Endothelial cell (in vitro differentiated cells): Measurements from ENCODE around the gene AKAP6. TPM values are rescaled to one million over a fixed set of nuclear protein-coding genes. Genes with fewer than 3 reads are reported as not detected.
A peak's percentile ranks its signal among the peaks of the same experiment; 100 is the strongest.

Source experiments
- DNase-seq: peaks from one replicate; pipeline ENCODE4 v3.0.0; 2021; ENCODE audit warnings: low spot score
- H3K27ac Mint-ChIP-seq: one replicate; pipeline ENCODE4 v1.8.0; 2021; ENCODE audit warnings: mixed read lengths, inconsistent platforms; ENCODE audit not compliant: unreplicated experiment
- H3K27me3 Mint-ChIP-seq: one replicate; pipeline ENCODE4 v1.8.0; 2021; ENCODE audit warnings: mild to moderate bottlenecking, moderate library complexity, mixed read lengths, inconsistent platforms; ENCODE audit not compliant: unreplicated experiment
- H3K36me3 Mint-ChIP-seq: one replicate; pipeline ENCODE4 v1.8.0; 2021; ENCODE audit warnings: mild to moderate bottlenecking, low read depth, mixed read lengths, inconsistent platforms; ENCODE audit not compliant: unreplicated experiment
- H3K4me1 Mint-ChIP-seq: one replicate; pipeline ENCODE4 v1.8.0; 2021; ENCODE audit warnings: mild to moderate bottlenecking, mixed read lengths, inconsistent platforms; ENCODE audit not compliant: unreplicated experiment
- H3K4me3 Mint-ChIP-seq: one replicate; pipeline ENCODE4 v1.8.0; 2021; ENCODE audit warnings: mild to moderate bottlenecking, mixed read lengths, inconsistent platforms; ENCODE audit not compliant: unreplicated experiment
- H3K9me3 Mint-ChIP-seq: one replicate; pipeline ENCODE4 v1.8.0; 2021; ENCODE audit warnings: mixed read lengths, inconsistent platforms; ENCODE audit not compliant: unreplicated experiment
- CTCF ChIP-seq: fragments of 200-600 bp; sonication (generic); IDR thresholded peaks from one replicate; pipeline ENCODE4 v1.5.0; 2021; ENCODE audit warnings: antibody characterized with exemption; ENCODE audit not compliant: unreplicated experiment
- total RNA-seq: library from RNA; stranded (reverse); fragmentation: NEBNext Ultra II Directional; extraction: Animal tissue kit (Norgen Biotek cat#: 25700); gene quantifications from one replicate; pipeline ENCODE4 v1.2.1, GENCODE V29; 2021; ENCODE audit not compliant: unreplicated experiment

The AKAP6 gene
- total RNA-seq, 1 donor from 2014 or later: 4.4 TPM

GRCh38 chr14:32468955-32469354 is 139.9 kb downstream of the AKAP6 start:
- Mint-ChIP-seq H3K4me1 (peaks cover 3% of the 10 kb centered on the region), H3K9me3 (no peaks in the 10 kb centered on the region), H3K4me3 (no peak overlapping the region), H3K27me3 (peaks cover 3% of the 10 kb centered on the region), H3K27ac (no peak overlapping the region), H3K36me3 (no peaks in the 10 kb centered on the region)
- no peak for TF ChIP-seq CTCF
- DNase-seq: no peak

DNA sequence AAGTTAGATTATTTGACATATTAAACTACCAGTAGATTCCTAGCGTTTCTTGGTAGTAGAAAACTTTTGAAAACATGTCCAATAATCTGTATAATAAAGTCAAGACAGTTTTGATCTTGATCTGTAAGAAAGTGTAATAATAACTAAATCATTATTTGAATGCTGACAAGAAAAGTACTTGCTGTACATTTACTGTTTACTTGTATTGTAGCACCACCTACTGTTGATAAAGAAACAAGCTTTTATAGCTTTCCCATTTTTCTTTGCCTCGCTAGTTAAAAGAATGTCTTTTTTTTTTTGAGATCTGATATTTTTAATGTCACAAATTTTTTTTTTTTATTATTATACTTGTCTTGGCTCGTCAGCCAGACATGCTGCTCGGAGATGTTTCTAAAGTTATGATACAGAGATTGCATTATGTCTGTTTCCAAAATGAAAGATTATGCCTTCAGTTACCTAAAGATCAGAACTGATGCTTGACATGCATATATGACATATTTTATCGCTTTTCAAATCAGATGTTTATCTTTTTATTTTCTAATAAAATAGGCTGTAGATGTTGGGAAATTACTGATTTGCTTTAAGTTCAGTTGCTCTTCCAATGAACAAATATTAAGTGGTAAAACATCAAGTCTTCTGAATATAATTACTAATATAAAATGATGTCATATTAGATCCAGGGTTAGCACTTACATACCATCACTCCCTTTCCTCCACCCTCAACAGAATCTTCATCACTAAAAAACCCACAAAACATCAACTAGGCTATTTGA is 140.5 kb downstream of the AKAP6 start:
- peak; percentile 34 for TF ChIP-seq CTCF
- H3K27ac Mint-ChIP-seq: no peak overlapping the region
- H3K36me3 Mint-ChIP-seq: no peaks in the 10 kb centered on the region
- no peaks in the 10 kb centered on the region for H3K9me3 Mint-ChIP-seq
- no peak overlapping the region for H3K4me3 Mint-ChIP-seq
- H3K27me3 Mint-ChIP-seq: peaks cover 3% of the 10 kb centered on the region
- no peak for DNase-seq
- peaks cover 3% of the 10 kb centered on the region for H3K4me1 Mint-ChIP-seq

DNA sequence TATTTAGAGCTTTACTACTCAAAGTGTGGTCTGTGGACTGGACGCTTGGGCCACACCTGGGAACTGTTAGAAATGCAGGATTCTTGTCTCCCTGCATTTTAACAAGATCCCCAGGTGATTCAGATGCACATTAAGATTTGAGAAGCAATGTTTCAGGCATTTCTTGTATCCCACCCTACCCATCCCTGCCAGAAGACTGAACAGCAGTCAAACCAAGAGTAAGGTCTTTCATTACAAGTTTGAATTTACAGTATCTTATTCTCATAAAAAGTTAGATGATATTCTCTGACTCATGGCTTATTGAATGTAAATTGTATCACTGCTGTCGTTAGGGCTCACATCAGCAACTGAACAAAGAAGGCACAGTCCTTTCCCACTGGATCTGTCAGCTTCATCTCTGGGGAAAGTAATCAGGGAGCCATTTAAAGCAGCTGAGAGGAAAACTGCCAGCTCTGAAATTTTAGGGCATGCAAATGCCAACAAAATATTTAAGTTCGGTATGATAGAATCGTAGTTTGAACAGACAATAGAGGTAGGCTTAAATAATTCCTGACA is 141.1 kb downstream of the AKAP6 start:
- Mint-ChIP-seq H3K4me1 (peaks cover 3% of the 10 kb centered on the region), H3K4me3 (no peak overlapping the region), H3K27me3 (peaks cover 2% of the 10 kb centered on the region), H3K9me3 (no peaks in the 10 kb centered on the region), H3K36me3 (no peaks in the 10 kb centered on the region), H3K27ac (no peak overlapping the region)
- no peak for TF ChIP-seq CTCF
- no peak for DNase-seq

DNA sequence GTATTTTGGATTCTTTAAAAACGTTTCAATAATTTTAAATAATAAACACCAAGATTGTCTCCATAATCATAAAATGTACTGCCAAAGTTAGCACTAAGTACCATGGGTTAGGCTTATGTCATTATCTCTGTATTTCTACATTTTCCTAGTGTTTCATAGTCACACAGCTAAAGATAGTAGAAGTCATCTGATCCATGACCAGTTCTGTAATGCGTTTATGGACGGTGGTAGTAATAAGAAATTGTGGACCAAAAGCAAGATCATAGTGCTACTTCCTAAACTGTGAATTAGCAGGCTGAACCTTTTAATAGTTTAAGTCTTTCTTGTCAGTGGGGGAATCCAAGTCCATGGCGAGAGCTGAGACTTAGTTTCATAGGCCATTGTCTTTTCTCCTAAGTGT is 142.1 kb downstream of the AKAP6 start:
- no peak for TF ChIP-seq CTCF
- no peak overlapping the region for H3K4me3 Mint-ChIP-seq
- peaks cover 3% of the 10 kb centered on the region for H3K4me1 Mint-ChIP-seq
- no peaks in the 10 kb centered on the region for H3K36me3 Mint-ChIP-seq
- no peak for DNase-seq
- no peak overlapping the region for H3K27ac Mint-ChIP-seq
- H3K27me3 Mint-ChIP-seq: no peaks in the 10 kb centered on the region
- no peaks in the 10 kb centered on the region for H3K9me3 Mint-ChIP-seq

GRCh38 chr14:32472076-32472475 is 143.0 kb downstream of the AKAP6 start:
- Mint-ChIP-seq H3K4me1 (peaks cover 3% of the 10 kb centered on the region), H3K36me3 (no peaks in the 10 kb centered on the region), H3K27ac (no peak overlapping the region), H3K27me3 (no peaks in the 10 kb centered on the region), H3K9me3 (no peaks in the 10 kb centered on the region), H3K4me3 (no peak overlapping the region)
- TF ChIP-seq CTCF: no peak
- no peak for DNase-seq
